DMS53 (cell line): ENCODE data around the gene EOGT.

Experiments used
- DNase-seq: peaks from one replicate; lab custom pipeline; 2025; lab: John Stamatoyannopoulos, UW

EOGT gene

GRCh38 chr3:68963376-68963775, 50.1 kb downstream of the EOGT start:
- DNase-seq: no peak

DNA sequence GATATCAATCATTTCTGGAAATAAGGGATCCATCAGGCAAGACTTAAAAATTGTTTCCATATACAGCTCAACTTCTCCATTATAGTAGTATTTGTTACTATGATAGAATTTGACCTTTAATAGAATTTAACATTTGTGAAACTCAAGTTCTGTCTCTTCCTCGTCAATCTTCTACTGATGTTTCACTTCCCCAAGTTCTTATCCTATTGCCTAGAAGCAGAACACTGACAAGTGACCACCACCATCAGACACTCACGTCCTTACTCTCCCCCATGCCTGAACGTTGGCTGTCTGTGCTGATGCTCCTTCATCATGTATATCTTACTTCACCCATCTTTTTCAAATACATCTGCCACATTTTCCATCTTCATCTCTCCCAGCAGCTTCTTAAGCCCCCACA, 54.6 kb downstream of the EOGT start:
- no peak for DNase-seq

- DNase-seq: no peak
Measured at GRCh38 chr3:68957895-68958294, 55.6 kb downstream of the EOGT start.

DNA sequence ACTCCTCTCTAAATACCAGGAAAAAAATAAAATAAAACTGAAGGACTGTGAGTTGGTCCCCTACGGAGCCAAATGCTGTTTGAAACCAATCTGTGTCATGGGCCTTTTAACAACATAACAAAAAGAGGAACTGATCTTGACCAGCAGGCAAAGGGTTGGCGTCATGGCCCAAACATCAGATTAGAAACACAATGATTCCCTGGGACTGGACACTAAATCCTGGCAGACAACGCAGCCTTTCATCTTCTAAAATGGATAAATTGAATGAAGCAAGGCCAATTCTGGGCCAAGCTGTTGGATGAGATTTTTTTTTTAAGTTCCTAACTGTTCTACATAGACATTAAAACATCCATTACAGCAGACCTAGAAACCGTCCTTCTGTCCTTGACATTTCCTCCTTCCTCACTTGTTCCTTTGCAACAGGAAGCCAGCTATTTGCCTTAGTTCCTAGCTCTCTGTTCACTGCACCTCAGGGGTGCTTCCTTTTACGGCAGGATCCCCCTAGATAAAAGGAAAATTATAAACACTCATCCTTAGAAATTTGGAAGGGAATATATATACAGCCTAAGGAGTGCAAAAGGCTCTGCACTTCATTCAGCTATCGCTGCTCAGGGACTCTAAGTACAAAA, 59.6 kb downstream of the EOGT start:
- no peak for DNase-seq

DNA sequence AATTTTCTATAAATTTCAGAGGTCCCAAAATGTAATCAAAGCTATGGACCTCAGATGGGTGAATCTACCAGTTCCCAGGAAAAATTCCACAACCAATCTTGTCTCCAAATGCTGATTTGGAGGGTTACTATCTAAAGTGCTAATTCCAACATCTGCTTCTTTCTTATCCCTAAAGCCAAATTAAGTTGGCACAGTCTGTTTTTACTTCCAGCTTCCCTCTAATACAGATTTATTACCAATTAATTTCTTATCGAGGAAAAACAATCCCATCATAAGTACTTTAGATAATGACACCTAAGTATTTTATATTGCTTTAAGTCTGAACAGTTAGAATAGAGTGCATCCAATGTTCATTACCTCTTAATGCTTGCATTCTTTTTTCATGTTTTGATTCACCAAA, 68.3 kb downstream of the EOGT start:
- DNase-seq: no peak

DNA sequence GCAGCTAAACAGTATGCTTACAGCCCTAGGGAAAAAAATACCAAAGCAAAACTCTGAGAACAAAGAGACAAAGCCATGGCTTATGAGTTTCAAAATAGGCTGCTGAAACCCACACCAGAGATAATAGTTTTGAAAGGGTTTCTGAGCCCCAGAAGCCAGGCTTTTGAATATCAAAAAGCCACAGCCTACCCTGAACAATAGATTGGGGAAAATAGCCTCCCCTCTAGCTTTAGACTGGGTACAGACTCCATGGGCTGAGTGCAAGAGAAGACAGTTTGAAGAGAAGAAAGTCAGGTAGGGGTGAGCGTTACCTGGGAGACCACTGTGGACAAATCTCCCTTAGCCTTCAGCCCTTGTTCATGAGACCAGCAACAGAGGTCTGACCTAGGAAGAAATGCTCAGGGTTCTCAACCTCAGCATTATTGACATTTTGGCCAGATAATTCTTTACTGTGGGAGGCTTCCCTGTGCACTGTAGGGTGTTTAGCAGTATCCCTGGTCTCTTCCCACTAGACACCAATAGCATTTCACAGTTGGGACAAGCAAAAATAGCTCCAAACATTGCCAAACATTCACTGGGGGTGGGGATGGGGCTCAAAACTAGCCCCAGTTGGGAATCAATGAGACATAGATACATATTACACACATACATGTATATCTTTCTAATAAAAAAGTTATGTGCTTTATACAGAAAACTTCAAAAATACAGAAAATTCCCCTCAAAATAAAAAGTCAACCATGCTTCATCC, 69.6 kb downstream of the EOGT start:
- DNase-seq: no peak

DNA sequence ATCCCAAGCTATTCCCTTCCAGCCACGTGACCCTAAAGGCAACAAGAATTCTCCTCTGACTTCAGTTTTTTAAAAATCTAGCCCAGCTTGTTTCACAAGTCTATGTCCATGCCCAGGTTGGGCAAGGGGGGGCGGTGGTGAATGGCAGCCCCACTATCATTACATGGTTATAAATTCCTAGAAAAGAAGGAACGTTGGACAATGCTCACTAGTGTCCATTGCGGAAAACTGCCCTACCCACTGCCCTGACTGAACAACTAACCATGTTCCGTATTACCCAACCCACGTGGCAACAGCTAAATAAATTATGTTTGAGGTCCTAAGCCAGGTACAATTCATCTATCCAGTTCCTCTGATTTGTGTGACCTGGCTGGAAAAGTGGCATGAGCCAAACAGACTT, 72.4 kb downstream of the EOGT start:
- no peak for DNase-seq

GRCh38 chr3:68936856-68937255, 76.6 kb downstream of the EOGT start:
- DNase-seq: no peak

GRCh38 chr3:68935778-68936177, 77.7 kb downstream of the EOGT start:
- no peak for DNase-seq

DNA sequence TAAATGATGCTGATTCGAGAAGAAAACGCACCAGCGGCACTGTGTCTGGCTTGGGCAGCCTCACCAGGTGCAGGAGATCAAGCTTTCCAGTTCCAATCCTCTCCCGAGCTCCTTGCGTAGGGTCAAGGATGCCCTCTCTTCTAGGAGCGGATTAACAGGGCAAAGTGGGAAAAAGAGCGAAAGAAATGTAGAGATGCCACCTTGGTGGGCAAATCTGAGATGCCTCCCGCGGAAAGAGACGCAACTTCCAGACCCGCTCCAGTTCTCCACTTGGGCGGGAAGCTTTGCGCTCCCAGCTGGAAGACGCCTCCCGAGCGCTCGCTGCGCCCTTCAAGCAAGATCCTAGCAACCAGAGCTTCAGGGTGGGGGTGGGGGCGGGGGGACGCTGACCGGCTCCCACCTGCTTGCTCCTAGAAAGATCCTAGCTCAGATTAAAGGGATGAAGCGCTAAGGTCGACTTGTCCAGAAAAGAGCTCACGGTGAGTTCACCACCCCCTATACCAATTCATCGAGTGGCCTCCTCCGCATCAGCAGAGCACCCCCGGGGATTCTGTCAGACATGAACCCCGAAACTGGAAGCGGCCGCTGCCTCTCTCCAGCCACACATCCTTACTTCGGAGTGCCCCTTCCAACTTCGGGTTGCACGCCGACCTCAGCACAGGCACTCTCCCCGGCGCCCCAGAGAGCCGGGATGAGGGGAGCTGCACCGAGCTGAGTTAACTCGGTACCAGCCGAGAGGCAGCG, 81.9 kb downstream of the EOGT start:
- DNase-seq: no peak
